Activated CD4-positive, CD25-positive, alpha-beta regulatory T cell treated with anti-CD3 and anti-CD28 coated beads, Interleukin-2, amount 50 U/mL, for 16 hours (primary cell): Measurements from ENCODE around the gene SLC9A3.

Source experiments
- DNase-seq: peaks from one replicate; pipeline ENCODE4 v3.0.0-alpha.2; 2020; ENCODE audit warnings: low read depth, low spot score

Gene SLC9A3

DNA sequence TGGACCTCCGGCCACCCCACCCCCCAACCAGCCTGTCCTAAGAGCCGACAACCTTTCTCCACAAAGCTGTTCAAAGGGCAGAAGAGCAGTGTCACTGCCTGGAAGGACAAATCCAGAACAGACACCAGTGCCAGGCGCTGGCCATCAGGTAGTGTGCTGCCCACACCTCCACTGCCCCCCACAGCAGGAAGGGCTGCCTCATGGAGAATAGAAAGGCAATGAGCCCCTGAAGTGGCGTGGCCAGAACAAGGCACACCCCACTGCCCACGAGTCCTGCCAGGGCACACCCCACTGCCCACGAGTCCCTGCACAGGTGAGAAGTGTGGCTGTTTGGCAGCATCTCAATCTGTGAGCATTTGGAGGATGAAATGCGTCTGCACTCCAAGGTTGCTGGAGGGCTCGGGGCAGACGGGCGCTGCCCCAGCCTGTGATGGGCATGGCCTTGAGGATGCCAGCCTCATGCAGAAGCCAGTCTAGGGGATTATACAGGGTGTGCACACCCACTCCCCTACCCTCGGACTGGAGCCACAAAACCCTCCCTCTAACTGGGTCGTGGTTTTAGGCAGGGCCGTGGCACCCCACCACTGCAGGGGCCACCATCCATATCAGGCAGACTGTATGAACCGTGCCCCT lies 2.3 kb upstream of the SLC9A3 start:
- DNase-seq = no peak

GRCh38 chr5:525916-526315 lies 1.7 kb upstream of the SLC9A3 start:
- no peak for DNase-seq

GRCh38 chr5:524973-525761 lies 918 bp upstream of the SLC9A3 start:
- no peak for DNase-seq

- DNase-seq = no peak
These were observed 617 bp downstream of the SLC9A3 start for GRCh38 chr5:523441-524222.

- no peak for DNase-seq
These were observed 1.3 kb downstream of the SLC9A3 start for GRCh38 chr5:522899-523440.

DNA sequence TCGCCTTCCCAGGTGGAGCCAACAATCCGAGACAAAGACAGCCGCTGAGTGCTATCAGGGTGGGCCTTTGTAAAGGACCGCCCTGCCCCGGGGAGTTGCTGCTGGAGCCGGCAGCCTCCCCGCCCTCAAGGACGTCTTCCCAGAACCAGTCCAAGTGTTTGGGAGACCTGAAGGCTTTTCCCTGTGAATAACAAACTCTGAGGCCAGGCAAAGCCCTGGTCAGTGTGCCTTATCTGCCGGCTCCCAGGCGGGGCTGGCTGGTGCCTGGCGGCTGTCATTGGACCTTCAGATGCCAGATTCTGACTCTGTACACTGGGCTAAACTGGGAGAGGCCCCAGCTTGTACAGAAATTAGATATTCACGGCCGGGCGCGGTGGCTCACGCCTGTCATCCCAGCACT lies 2.1 kb downstream of the SLC9A3 start:
- no peak for DNase-seq

DNA sequence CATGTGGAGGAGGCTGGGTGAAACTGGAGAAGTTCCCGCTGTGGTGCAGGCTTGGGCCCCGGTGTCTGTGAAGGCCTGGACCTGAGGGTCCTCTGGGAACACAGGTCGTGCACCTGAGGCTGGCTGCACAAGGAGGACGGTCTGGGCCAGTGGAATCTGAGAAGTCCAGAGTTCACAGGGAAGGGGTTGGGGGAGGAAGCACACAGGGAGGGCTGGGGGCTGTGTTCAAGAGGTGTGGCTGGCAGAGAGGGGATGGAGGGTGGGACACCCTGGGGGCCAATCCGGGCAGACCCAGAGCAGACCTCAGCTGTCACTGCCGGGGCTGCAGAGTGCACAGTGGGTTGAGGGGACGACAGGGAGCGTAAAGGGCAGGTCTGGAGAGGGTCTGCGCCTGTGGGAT lies 2.6 kb downstream of the SLC9A3 start:
- DNase-seq = no peak

GRCh38 chr5:520850-521226 lies 3.4 kb downstream of the SLC9A3 start:
- DNase-seq = no peak

- no peak for DNase-seq
These were observed 3.9 kb downstream of the SLC9A3 start for GRCh38 chr5:520196-520849.

GRCh38 chr5:518721-519120 lies 5.5 kb downstream of the SLC9A3 start:
- DNase-seq = no peak

GRCh38 chr5:517535-518100 lies 6.6 kb downstream of the SLC9A3 start:
- DNase-seq = no peak

GRCh38 chr5:516980-517379 lies 7.3 kb downstream of the SLC9A3 start:
- DNase-seq = no peak

- DNase-seq = no peak
These were observed 7.8 kb downstream of the SLC9A3 start for GRCh38 chr5:516338-516925.

DNA sequence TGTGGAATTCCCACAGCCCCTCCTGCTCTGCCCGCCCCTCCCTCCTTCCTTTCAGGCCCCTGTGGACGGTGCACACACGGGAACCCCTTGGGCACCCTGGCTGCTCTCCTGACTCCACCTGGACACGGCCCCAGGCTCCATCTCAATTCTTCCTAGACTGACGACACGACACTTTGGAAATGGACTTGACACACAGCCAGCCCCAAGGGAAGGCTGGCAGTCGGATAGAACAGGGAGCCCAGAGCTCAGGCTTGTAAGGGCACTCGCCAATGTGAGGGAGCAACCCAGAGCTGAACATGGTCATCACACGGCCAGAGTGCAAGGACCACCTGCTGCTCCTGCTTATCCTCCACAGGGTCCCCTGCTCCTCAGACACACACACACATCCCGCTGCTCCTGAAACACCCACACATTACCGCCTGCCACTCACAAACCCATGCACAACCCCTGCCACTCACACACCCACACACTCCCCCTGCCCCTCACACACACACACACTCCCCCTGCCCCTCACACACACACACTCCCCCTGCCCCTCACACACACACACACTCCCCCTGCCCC lies 8.9 kb downstream of the SLC9A3 start:
- no peak for DNase-seq

- DNase-seq = no peak
These were observed 9.6 kb downstream of the SLC9A3 start for GRCh38 chr5:514673-515072.

GRCh38 chr5:514101-514485 lies 10.2 kb downstream of the SLC9A3 start:
- DNase-seq = no peak

- no peak for DNase-seq
These were observed 10.8 kb downstream of the SLC9A3 start for GRCh38 chr5:513216-514100.

DNA sequence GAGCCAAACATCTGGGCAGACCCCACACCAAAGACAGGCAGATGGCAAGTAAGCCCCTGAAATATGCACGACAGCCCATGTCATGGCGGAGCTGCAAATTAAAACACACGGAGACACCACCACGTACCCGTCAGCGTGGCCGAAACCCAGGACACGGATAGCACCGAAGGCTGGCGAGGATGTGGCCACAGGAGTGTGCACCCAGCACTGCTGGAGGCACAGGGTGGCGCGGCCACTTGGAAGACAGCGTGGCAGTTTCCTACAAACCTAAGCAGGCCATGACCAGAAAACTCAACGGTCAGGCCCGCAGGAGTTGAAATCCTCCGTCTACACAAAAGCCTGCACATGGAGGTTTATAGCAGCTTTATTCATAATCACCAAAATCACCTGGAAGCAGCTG lies 12.8 kb downstream of the SLC9A3 start:
- DNase-seq = no peak

DNA sequence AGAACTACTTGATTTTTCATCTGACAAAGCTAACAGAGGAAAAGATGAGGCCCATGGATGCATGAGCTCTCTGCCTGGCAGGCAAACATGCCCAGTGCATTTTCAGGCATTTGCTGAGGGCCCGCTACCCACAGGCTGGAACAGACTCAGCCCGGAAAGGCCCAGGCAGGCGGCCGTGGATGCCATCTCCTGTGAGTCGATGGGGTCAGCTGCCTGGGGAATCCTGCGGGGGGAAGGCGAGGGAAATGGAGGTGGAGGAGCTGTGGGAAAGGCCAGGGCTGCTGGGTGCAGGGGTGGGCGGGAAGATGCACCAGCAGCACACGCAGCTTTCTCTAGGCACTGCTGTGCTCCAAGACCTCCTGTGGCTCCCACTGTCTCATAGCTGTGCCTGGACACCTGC lies 13.7 kb downstream of the SLC9A3 start:
- DNase-seq = no peak
